ENCODE data around the gene ATXN2.

DNA sequence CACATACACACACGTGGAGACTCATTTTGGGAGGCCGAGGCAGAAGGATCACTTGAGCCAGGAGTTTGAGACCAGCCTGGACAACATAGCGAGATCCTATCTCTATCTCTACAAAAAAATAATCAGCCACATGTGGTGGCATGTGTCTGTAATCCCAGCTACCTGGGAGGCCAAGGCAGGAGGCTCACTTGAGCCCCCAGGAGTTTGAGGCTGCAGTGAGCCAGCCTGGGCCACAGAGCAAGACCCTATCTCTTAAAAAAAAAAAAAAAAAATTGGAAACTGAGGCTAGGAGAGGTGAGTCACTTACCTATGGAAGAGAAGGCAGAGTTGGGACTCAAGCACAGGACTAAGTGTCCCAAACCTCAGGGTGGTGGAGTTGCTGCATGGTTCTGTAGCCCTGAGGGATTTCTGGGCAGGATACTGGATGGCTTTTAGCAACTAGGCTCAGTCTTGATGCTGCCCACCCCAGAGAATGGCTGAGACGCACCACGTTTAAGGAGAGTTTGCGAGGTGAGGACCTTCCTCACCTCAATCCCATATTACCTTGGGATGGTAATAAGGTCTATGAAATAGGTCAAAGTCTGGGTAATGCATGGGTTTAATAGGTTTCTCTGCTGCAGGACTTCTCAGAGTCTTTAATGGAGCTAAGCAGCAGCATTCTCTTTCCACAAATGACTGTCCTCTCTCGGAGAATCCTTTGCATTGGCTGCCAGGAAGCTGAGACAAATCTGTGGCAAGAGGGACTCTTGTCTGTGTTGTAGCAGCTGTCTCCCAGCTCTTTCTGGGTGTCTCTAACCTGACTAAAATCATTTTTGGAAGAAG, 157.8 kb downstream of the ATXN2 start:
- TF ChIP-seq, protein P1, sequence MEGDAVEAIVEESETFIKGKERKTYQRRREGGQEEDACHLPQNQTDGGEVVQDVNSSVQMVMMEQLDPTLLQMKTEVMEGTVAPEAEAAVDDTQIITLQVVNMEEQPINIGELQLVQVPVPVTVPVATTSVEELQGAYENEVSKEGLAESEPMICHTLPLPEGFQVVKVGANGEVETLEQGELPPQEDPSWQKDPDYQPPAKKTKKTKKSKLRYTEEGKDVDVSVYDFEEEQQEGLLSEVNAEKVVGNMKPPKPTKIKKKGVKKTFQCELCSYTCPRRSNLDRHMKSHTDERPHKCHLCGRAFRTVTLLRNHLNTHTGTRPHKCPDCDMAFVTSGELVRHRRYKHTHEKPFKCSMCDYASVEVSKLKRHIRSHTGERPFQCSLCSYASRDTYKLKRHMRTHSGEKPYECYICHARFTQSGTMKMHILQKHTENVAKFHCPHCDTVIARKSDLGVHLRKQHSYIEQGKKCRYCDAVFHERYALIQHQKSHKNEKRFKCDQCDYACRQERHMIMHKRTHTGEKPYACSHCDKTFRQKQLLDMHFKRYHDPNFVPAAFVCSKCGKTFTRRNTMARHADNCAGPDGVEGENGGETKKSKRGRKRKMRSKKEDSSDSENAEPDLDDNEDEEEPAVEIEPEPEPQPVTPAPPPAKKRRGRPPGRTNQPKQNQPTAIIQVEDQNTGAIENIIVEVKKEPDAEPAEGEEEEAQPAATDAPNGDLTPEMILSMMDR (IDR thresholded peaks at IDR 0.05): no peak
- TF ChIP-seq POLR2A (IDR thresholded peaks at IDR 0.05): no peak

Measured in thyroid gland (tissue), 4 donors.